HepG2 (cell line): ENCODE data around the gene NDUFB10. TPM values are rescaled to one million over a fixed set of nuclear protein-coding genes. Genes with fewer than 3 reads are reported as not detected.

Source experiments
- GATAD1 ChIP-seq: IDR thresholded peaks from 2 replicates; pipeline ENCODE4 v1.6.1; 2016; ENCODE audit warnings: missing genetic modification reagents, missing compliant biosample characterization
- HDAC1 ChIP-seq: sonication (generic); formaldehyde crosslinking; IDR thresholded peaks from 2 replicates; pipeline ENCODE4 v1.5.1; 2020; ENCODE audit warnings: mild to moderate bottlenecking, missing genetic modification reagents
- HES4 ChIP-seq: sonication (generic); formaldehyde crosslinking; IDR thresholded peaks from 2 replicates; pipeline ENCODE4 v1.9.0; 2021; ENCODE audit warnings: mild to moderate bottlenecking, missing genetic modification reagents, borderline replicate concordance
- HOXA9 ChIP-seq: sonication (generic); formaldehyde crosslinking; IDR thresholded peaks from 2 replicates; pipeline ENCODE4 v1.8.1; 2022; ENCODE audit warnings: missing genetic modification reagents, mild to moderate bottlenecking, moderate library complexity, borderline replicate concordance
- PPARG ChIP-seq: conservative IDR thresholded peaks from 2 replicates; pipeline ENCODE4 v1.6.1; 2016; ENCODE audit warnings: missing biosample characterization, missing genetic modification reagents
- RARA ChIP-seq: IDR thresholded peaks from 2 replicates; pipeline ENCODE4 v1.6.1; 2016; ENCODE audit warnings: missing genetic modification reagents, missing compliant biosample characterization
- ZNF557 ChIP-seq: sonication (generic); formaldehyde crosslinking; IDR thresholded peaks from 2 replicates; pipeline ENCODE4 v1.4.0; 2020; ENCODE audit warnings: missing genetic modification reagents
- ZNF790 ChIP-seq: sonication (generic); formaldehyde crosslinking; IDR thresholded peaks from 2 replicates; pipeline ENCODE4 v1.8.0; 2022; ENCODE audit warnings: missing genetic modification reagents, mild to moderate bottlenecking, borderline replicate concordance
- polyA plus RNA-seq, 8 experiments: library from polyadenylated mRNA; depleted of rRNA in 3 of 8; stranded (reverse) in 7 of 8; unstranded in 1 of 8; fragments of >200 nt; fragmentation: Illumina TruSeq in 4 of 8; extraction: Trizol in 4 of 8; gene quantifications; 2 replicates each; pipeline versions ENCODE4 v1.2.1 to v1.2.3, GENCODE V29; 2011 to 2016; ENCODE audit warnings: low read depth in 4 of 8, missing spikeins in 1 of 8, mixed read lengths in 1 of 8; ENCODE audit not compliant: insufficient read depth in 1 of 8
- total RNA-seq, 5 experiments: library from RNA; depleted of rRNA; stranded (reverse); fragments of >200 nt; fragmentation: Illumina TruSeq; extraction: Trizol; gene quantifications; 2 replicates each; pipeline ENCODE4 v1.2.3, GENCODE V29; 2016; ENCODE audit warnings: low read depth in 1 of 5
- TF ChIP-seq, protein P1 (sequence below): sonication (generic); formaldehyde crosslinking; IDR thresholded peaks from 2 replicates; pipeline ENCODE4 v1.4.0; 2020; ENCODE audit warnings: mild to moderate bottlenecking, missing genetic modification reagents
- TF ChIP-seq, protein P2 (sequence below): sonication (generic); formaldehyde crosslinking; IDR thresholded peaks from 2 replicates; pipeline ENCODE4; 2020; ENCODE audit warnings: missing genetic modification reagents, mild to moderate bottlenecking, borderline replicate concordance
- TF ChIP-seq, protein P3 (sequence below): sonication (generic); formaldehyde crosslinking; IDR thresholded peaks from 2 replicates; pipeline ENCODE4 v1.4.0; 2020; ENCODE audit warnings: missing genetic modification reagents
- TF ChIP-seq, protein P4 (sequence below), 2 experiments: sonication (generic) in 1 of 2; formaldehyde crosslinking in 1 of 2; IDR thresholded peaks; 2 replicates each; pipeline versions ENCODE4 v1.5.1 to v1.6.1; 2011 to 2020; ENCODE audit warnings: borderline replicate concordance in 1 of 2, low read depth in 1 of 2, low read length in 1 of 2, mild to moderate bottlenecking in 1 of 2, missing genetic modification reagents in 1 of 2, moderate library complexity in 1 of 2
- TF ChIP-seq, protein P5 (sequence below): sonication (generic); formaldehyde crosslinking; IDR thresholded peaks from 2 replicates; pipeline ENCODE4 v1.5.0; 2020; ENCODE audit warnings: missing genetic modification reagents

The NDUFB10 gene
- total and polyA plus RNA-seq, 2 of the 13 experiments (the other 11 are each of a cell fraction or from before 2014, with no cell fraction given), result 68.6 to 157 TPM

DNA sequence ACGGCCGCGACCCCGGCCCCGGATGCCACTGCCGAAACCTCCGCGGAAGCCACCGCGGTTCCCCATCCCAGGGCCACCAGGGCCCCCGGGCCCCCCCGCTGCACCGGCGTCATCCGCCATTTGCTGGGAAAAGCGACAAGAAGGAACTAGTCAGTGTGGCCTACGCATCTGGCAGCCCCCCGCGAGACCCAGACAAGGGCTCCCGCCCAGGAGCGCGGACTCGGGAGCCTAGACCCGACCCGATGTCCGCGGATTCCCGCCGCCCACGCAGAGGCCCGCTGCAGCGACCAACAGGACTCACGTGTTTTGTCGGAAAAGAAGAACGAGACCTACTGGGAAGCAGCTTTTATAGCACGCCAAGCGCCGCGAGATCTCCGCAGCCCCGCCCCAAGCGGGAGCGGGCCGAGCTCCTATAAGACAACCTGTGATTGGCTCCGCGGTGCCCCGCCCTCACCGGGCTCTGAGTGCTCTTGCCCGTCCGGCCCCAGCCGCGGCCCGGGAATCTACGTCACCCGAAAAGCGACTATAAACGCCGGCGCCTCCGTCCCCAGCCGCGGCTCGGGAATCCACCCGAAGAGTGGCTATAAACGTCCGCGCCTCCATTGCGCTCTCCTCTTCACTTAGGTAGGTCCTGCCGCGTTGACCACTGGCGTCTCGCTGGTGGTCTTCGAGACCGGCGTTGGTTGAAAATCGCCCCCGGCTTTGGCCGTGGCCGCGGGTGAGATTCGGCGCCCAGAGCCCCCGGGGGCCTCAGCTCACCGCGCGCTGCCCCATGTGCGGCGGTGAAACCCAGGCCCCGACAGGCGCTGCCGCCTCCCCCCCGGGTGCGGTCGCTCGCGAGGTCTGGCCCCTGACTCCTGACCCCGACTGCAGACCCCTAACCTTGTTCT lies 5.4 kb downstream of the NDUFB10 start, which contains the start of gene RPS2 (continued):
- peak; percentile 57; the same call in 1 of the 2 replicates for TF ChIP-seq ZNF557 (CRISPR knock-in tag)
- TF ChIP-seq, protein P1, sequence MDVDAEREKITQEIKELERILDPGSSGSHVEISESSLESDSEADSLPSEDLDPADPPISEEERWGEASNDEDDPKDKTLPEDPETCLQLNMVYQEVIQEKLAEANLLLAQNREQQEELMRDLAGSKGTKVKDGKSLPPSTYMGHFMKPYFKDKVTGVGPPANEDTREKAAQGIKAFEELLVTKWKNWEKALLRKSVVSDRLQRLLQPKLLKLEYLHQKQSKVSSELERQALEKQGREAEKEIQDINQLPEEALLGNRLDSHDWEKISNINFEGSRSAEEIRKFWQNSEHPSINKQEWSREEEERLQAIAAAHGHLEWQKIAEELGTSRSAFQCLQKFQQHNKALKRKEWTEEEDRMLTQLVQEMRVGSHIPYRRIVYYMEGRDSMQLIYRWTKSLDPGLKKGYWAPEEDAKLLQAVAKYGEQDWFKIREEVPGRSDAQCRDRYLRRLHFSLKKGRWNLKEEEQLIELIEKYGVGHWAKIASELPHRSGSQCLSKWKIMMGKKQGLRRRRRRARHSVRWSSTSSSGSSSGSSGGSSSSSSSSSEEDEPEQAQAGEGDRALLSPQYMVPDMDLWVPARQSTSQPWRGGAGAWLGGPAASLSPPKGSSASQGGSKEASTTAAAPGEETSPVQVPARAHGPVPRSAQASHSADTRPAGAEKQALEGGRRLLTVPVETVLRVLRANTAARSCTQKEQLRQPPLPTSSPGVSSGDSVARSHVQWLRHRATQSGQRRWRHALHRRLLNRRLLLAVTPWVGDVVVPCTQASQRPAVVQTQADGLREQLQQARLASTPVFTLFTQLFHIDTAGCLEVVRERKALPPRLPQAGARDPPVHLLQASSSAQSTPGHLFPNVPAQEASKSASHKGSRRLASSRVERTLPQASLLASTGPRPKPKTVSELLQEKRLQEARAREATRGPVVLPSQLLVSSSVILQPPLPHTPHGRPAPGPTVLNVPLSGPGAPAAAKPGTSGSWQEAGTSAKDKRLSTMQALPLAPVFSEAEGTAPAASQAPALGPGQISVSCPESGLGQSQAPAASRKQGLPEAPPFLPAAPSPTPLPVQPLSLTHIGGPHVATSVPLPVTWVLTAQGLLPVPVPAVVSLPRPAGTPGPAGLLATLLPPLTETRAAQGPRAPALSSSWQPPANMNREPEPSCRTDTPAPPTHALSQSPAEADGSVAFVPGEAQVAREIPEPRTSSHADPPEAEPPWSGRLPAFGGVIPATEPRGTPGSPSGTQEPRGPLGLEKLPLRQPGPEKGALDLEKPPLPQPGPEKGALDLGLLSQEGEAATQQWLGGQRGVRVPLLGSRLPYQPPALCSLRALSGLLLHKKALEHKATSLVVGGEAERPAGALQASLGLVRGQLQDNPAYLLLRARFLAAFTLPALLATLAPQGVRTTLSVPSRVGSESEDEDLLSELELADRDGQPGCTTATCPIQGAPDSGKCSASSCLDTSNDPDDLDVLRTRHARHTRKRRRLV (CRISPR knock-in tag), result peak; percentile 33; the same call in 1 of the 2 replicates
- TF ChIP-seq PPARG (CRISPR knock-in tag), result 0 out of 2 replicates have a peak, but pooled peaks have one; percentile 17
- TF ChIP-seq, protein P2, sequence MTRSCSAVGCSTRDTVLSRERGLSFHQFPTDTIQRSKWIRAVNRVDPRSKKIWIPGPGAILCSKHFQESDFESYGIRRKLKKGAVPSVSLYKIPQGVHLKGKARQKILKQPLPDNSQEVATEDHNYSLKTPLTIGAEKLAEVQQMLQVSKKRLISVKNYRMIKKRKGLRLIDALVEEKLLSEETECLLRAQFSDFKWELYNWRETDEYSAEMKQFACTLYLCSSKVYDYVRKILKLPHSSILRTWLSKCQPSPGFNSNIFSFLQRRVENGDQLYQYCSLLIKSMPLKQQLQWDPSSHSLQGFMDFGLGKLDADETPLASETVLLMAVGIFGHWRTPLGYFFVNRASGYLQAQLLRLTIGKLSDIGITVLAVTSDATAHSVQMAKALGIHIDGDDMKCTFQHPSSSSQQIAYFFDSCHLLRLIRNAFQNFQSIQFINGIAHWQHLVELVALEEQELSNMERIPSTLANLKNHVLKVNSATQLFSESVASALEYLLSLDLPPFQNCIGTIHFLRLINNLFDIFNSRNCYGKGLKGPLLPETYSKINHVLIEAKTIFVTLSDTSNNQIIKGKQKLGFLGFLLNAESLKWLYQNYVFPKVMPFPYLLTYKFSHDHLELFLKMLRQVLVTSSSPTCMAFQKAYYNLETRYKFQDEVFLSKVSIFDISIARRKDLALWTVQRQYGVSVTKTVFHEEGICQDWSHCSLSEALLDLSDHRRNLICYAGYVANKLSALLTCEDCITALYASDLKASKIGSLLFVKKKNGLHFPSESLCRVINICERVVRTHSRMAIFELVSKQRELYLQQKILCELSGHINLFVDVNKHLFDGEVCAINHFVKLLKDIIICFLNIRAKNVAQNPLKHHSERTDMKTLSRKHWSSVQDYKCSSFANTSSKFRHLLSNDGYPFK (CRISPR knock-in tag), result peak; percentile 84
- TF ChIP-seq, protein P3, sequence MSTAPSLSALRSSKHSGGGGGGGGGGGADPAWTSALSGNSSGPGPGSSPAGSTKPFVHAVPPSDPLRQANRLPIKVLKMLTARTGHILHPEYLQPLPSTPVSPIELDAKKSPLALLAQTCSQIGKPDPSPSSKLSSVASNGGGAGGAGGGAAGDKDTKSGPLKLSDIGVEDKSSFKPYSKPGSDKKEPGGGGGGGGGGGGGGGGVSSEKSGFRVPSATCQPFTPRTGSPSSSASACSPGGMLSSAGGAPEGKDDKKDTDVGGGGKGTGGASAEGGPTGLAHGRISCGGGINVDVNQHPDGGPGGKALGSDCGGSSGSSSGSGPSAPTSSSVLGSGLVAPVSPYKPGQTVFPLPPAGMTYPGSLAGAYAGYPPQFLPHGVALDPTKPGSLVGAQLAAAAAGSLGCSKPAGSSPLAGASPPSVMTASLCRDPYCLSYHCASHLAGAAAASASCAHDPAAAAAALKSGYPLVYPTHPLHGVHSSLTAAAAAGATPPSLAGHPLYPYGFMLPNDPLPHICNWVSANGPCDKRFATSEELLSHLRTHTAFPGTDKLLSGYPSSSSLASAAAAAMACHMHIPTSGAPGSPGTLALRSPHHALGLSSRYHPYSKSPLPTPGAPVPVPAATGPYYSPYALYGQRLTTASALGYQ (CRISPR knock-in tag), result peak; percentile 66; the same call in 1 of the 2 replicates
- TF ChIP-seq, protein P4, sequence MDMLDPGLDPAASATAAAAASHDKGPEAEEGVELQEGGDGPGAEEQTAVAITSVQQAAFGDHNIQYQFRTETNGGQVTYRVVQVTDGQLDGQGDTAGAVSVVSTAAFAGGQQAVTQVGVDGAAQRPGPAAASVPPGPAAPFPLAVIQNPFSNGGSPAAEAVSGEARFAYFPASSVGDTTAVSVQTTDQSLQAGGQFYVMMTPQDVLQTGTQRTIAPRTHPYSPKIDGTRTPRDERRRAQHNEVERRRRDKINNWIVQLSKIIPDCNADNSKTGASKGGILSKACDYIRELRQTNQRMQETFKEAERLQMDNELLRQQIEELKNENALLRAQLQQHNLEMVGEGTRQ (IDR thresholded peaks at IDR 0.05; ENCODE audit: low read depth, low read length), result no peak
- TF ChIP-seq, protein P4 (CRISPR knock-in tag; IDR thresholded peaks at IDR 0.05; ENCODE audit: borderline replicate concordance), result 0 out of 2 replicates have a peak, but pooled peaks have one; percentile 32
- TF ChIP-seq GATAD1 (CRISPR knock-in tag), result peak; percentile 95
- no peak for TF ChIP-seq HOXA9 (CRISPR knock-in tag)
- peak; percentile 87 for TF ChIP-seq HDAC1
- 0 out of 2 replicates have a peak, but pooled peaks have one; percentile 26 for TF ChIP-seq RARA (CRISPR knock-in tag)
- TF ChIP-seq, protein P5, sequence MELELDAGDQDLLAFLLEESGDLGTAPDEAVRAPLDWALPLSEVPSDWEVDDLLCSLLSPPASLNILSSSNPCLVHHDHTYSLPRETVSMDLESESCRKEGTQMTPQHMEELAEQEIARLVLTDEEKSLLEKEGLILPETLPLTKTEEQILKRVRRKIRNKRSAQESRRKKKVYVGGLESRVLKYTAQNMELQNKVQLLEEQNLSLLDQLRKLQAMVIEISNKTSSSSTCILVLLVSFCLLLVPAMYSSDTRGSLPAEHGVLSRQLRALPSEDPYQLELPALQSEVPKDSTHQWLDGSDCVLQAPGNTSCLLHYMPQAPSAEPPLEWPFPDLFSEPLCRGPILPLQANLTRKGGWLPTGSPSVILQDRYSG, result no peak
- peak; percentile 91; the same call in 1 of the 2 replicates for TF ChIP-seq ZNF790 (CRISPR knock-in tag)
- peak; percentile 81; the same call in 1 of the 2 replicates for TF ChIP-seq HES4 (CRISPR knock-in tag)
